ENCODE data around the gene SCAI.
"Not testable (repeated sequence)": the region's sequence is repeated elsewhere in the genome, so short reads cannot be mapped to it uniquely, and the experiment has no call there.

SCAI gene

GRCh38 chr9:124969401-124969800, 173.9 kb downstream of the SCAI start:
- no peak for TF ChIP-seq CTCF (IDR thresholded peaks at IDR 0.05; ENCODE audit: borderline replicate concordance, insufficient read depth, low read depth, low read length)
- H3K4me3 ChIP-seq (ENCODE audit: low read depth, low read length) = no peak overlapping the region

GRCh38 chr9:124968238-124968637, 175.1 kb downstream of the SCAI start:
- H3K4me3 ChIP-seq (ENCODE audit: low read depth, low read length) = no peak overlapping the region
- no peak for TF ChIP-seq CTCF (IDR thresholded peaks at IDR 0.05; ENCODE audit: borderline replicate concordance, insufficient read depth, low read depth, low read length)

- not testable (repeated sequence) for H3K4me3 ChIP-seq (ENCODE audit: low read depth, low read length)
Measured at GRCh38 chr9:124965775-124966568, 177.4 kb downstream of the SCAI start.

- H3K4me3 ChIP-seq (ENCODE audit: low read depth, low read length) = no peak overlapping the region
- TF ChIP-seq CTCF (IDR thresholded peaks at IDR 0.05; ENCODE audit: borderline replicate concordance, insufficient read depth, low read depth, low read length) = no peak
Measured at GRCh38 chr9:124964604-124965003, 178.7 kb downstream of the SCAI start.

GRCh38 chr9:124964056-124964455, 179.3 kb downstream of the SCAI start:
- TF ChIP-seq CTCF (IDR thresholded peaks at IDR 0.05; ENCODE audit: borderline replicate concordance, insufficient read depth, low read depth, low read length) = no peak
- H3K4me3 ChIP-seq (ENCODE audit: low read depth, low read length) = no peak overlapping the region

GRCh38 chr9:124960409-124960752, 182.9 kb downstream of the SCAI start:
- no peak for TF ChIP-seq CTCF (IDR thresholded peaks at IDR 0.05; ENCODE audit: borderline replicate concordance, insufficient read depth, low read depth, low read length)
- H3K4me3 ChIP-seq (ENCODE audit: low read depth, low read length) = no peak overlapping the region

GRCh38 chr9:124959671-124960408, 183.5 kb downstream of the SCAI start:
- not testable (repeated sequence) for H3K4me3 ChIP-seq (ENCODE audit: low read depth, low read length)

- TF ChIP-seq CTCF (IDR thresholded peaks at IDR 0.05; ENCODE audit: borderline replicate concordance, insufficient read depth, low read depth, low read length) = no peak
- no peak overlapping the region for H3K4me3 ChIP-seq (ENCODE audit: low read depth, low read length)
Measured at GRCh38 chr9:124954255-124954654, 189.1 kb downstream of the SCAI start.
